HG03280 (cell line): ENCODE measurements around the gene PACRG.
"Not testable (repeated sequence)": the region's sequence is repeated elsewhere in the genome, so short reads cannot be mapped to it uniquely, and the experiment has no call there.

ENCODE experiments used
- ATAC-seq: cut with Tn5 transposase; IDR thresholded peaks from one replicate; pipeline ENCODE4 v1.9.1; 2021; ENCODE audit warnings: mild to moderate bottlenecking, moderate library complexity; ENCODE audit not compliant: unreplicated experiment

PACRG gene

GRCh38 chr6:162727322-162728182 lies at the start of gene PACRG, which contains the start of gene PRKN:
Gene PACRG (plus strand): TSS chr6:162727974.
Gene PRKN (minus strand): TSS chr6:162727766.
- peak; percentile 96 for ATAC-seq

GRCh38 chr6:162678896-162679295 lies 48.9 kb upstream of the PACRG start:
- not testable (repeated sequence) for ATAC-seq

GRCh38 chr6:162679681-162680080 lies 48.1 kb upstream of the PACRG start:
- ATAC-seq = no peak

GRCh38 chr6:162680367-162680766 lies 47.4 kb upstream of the PACRG start:
- ATAC-seq = no peak

- no peak for ATAC-seq
Measured at GRCh38 chr6:162680871-162681270, 46.9 kb upstream of the PACRG start.

GRCh38 chr6:162681447-162681846 lies 46.3 kb upstream of the PACRG start:
- no peak for ATAC-seq

GRCh38 chr6:162683135-162683534 lies 44.6 kb upstream of the PACRG start:
- ATAC-seq = no peak

GRCh38 chr6:162684052-162684451 lies 43.7 kb upstream of the PACRG start:
- no peak for ATAC-seq

- no peak for ATAC-seq
Measured at GRCh38 chr6:162684961-162685360, 42.8 kb upstream of the PACRG start.

GRCh38 chr6:162685586-162685985 lies 42.2 kb upstream of the PACRG start:
- no peak for ATAC-seq

GRCh38 chr6:162688751-162689345 lies 38.9 kb upstream of the PACRG start:
- no peak for ATAC-seq

- ATAC-seq = no peak
Measured at GRCh38 chr6:162690158-162690557, 37.6 kb upstream of the PACRG start.

GRCh38 chr6:162697872-162698403 lies 29.8 kb upstream of the PACRG start:
- no peak for ATAC-seq

- no peak for ATAC-seq
Measured at GRCh38 chr6:162698440-162698839, 29.3 kb upstream of the PACRG start.

- ATAC-seq = no peak
Measured at GRCh38 chr6:162699961-162700360, 27.8 kb upstream of the PACRG start.

GRCh38 chr6:162700966-162701365 lies 26.8 kb upstream of the PACRG start:
- ATAC-seq = no peak

- ATAC-seq = no peak
Measured at GRCh38 chr6:162701551-162701950, 26.2 kb upstream of the PACRG start.

GRCh38 chr6:162702446-162702845 lies 25.3 kb upstream of the PACRG start:
- ATAC-seq = no peak

- no peak for ATAC-seq
Measured at GRCh38 chr6:162704001-162704400, 23.8 kb upstream of the PACRG start.

GRCh38 chr6:162705736-162706135 lies 22.0 kb upstream of the PACRG start:
- ATAC-seq = no peak

GRCh38 chr6:162706232-162706631 lies 21.5 kb upstream of the PACRG start:
- no peak for ATAC-seq

GRCh38 chr6:162708971-162709370 lies 18.8 kb upstream of the PACRG start:
- ATAC-seq = no peak
